HepG2 (cell line): ENCODE measurements around the gene SLC1A5.

Experiments
- CEBPB ChIP-seq: IDR thresholded peaks from 2 replicates; pipeline ENCODE4 v1.6.1; 2011; ENCODE audit warnings: low read depth, low read length, improper control_type of control experiment, borderline replicate concordance
- CTCF ChIP-seq: sonication (generic); formaldehyde crosslinking; IDR thresholded peaks from 2 replicates; pipeline ENCODE4 v1.5.0; 2020; ENCODE audit warnings: mild to moderate bottlenecking, missing genetic modification reagents, moderate library complexity
- EHMT2 ChIP-seq: fragments of 200-600 bp; sonication (generic); IDR thresholded peaks from 2 replicates; pipeline ENCODE4 v1.7.0; 2017; ENCODE audit warnings: antibody characterized with exemption, low read depth, low read length, borderline replicate concordance
- KDM1A ChIP-seq: IDR thresholded peaks from 2 replicates; pipeline ENCODE4 v1.6.1; 2016; ENCODE audit warnings: missing compliant biosample characterization
- SUZ12 ChIP-seq: fragments of 150-350 bp; IDR thresholded peaks from 2 replicates; pipeline ENCODE4 v1.6.1; 2014; ENCODE audit warnings: low read depth, low read length
- TAF1 ChIP-seq: sonication (generic); formaldehyde crosslinking; IDR thresholded peaks from 2 replicates; pipeline ENCODE4 v1.4.0; 2020; ENCODE audit warnings: missing genetic modification reagents
- TARDBP ChIP-seq: sonication (generic); formaldehyde crosslinking; IDR thresholded peaks from 2 replicates; pipeline ENCODE4 v1.8.0; 2022; ENCODE audit warnings: mild to moderate bottlenecking, missing genetic modification reagents
- TBP ChIP-seq: sonication (generic); formaldehyde crosslinking; IDR thresholded peaks from 2 replicates; pipeline ENCODE4 v1.5.0; 2020; ENCODE audit warnings: missing genetic modification reagents
- ZFP1 ChIP-seq: IDR thresholded peaks from 2 replicates; pipeline ENCODE4 v1.6.1; 2016
- ZNF3 ChIP-seq: IDR thresholded peaks from 2 replicates; pipeline ENCODE4 v1.7.0; 2017; ENCODE audit warnings: inconsistent platforms
- ZNF709 ChIP-seq: sonication (generic); formaldehyde crosslinking; IDR thresholded peaks from 2 replicates; pipeline ENCODE4 v1.5.0; 2020; ENCODE audit warnings: mild to moderate bottlenecking, missing genetic modification reagents
- TF ChIP-seq, protein P1 (sequence below): sonication (generic); formaldehyde crosslinking; IDR thresholded peaks from 2 replicates; pipeline ENCODE4 v1.4.0; 2020; ENCODE audit warnings: missing genetic modification reagents
- TF ChIP-seq, protein P2 (sequence below), 2 experiments: sonication (generic) in 1 of 2; formaldehyde crosslinking in 1 of 2; IDR thresholded peaks; 2 replicates each; pipeline versions ENCODE4 v1.6.1 to v1.9.0; 2014 to 2022; ENCODE audit warnings: antibody characterized with exemption in 1 of 2, borderline replicate concordance in 1 of 2, inconsistent platforms in 1 of 2, low read depth in 1 of 2, missing genetic modification reagents in 1 of 2

GRCh38 chr19:46755077-46755852, 33.1 kb downstream of the SLC1A5 start:
- TF ChIP-seq TAF1 (CRISPR knock-in tag) (no peak), TBP (no peak), ZNF3 (CRISPR knock-in tag) (no peak), KDM1A (no peak), ZFP1 (no peak), CTCF (no peak), CEBPB (no peak), TARDBP (CRISPR knock-in tag) (no peak), SUZ12 (no peak), EHMT2 (no peak), ZNF709 (no peak)
- TF ChIP-seq, protein P1, sequence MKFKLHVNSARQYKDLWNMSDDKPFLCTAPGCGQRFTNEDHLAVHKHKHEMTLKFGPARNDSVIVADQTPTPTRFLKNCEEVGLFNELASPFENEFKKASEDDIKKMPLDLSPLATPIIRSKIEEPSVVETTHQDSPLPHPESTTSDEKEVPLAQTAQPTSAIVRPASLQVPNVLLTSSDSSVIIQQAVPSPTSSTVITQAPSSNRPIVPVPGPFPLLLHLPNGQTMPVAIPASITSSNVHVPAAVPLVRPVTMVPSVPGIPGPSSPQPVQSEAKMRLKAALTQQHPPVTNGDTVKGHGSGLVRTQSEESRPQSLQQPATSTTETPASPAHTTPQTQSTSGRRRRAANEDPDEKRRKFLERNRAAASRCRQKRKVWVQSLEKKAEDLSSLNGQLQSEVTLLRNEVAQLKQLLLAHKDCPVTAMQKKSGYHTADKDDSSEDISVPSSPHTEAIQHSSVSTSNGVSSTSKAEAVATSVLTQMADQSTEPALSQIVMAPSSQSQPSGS: no peak
- TF ChIP-seq, protein P2, sequence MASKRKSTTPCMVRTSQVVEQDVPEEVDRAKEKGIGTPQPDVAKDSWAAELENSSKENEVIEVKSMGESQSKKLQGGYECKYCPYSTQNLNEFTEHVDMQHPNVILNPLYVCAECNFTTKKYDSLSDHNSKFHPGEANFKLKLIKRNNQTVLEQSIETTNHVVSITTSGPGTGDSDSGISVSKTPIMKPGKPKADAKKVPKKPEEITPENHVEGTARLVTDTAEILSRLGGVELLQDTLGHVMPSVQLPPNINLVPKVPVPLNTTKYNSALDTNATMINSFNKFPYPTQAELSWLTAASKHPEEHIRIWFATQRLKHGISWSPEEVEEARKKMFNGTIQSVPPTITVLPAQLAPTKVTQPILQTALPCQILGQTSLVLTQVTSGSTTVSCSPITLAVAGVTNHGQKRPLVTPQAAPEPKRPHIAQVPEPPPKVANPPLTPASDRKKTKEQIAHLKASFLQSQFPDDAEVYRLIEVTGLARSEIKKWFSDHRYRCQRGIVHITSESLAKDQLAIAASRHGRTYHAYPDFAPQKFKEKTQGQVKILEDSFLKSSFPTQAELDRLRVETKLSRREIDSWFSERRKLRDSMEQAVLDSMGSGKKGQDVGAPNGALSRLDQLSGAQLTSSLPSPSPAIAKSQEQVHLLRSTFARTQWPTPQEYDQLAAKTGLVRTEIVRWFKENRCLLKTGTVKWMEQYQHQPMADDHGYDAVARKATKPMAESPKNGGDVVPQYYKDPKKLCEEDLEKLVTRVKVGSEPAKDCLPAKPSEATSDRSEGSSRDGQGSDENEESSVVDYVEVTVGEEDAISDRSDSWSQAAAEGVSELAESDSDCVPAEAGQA (IDR thresholded peaks at IDR 0.05; ENCODE audit: low read depth): no peak
- TF ChIP-seq, protein P2 (CRISPR knock-in tag; IDR thresholded peaks at IDR 0.05; ENCODE audit: borderline replicate concordance): no peak
